ENCODE data around the gene ITGA1.

Gene ITGA1

GRCh38 chr5:52804387-52804791 lies 16.7 kb downstream of the ITGA1 start:
- no peaks in the 10 kb centered on the region for H3K9me3 ChIP-seq (ENCODE audit: insufficient read depth, low read depth, low read length)
- no peak overlapping the region for H3K9ac ChIP-seq (ENCODE audit: low read depth, low read length)
- peaks cover 16% of the 10 kb centered on the region for H3K4me1 ChIP-seq (ENCODE audit: insufficient read depth, low read length)
- H3K27me3 ChIP-seq (ENCODE audit: insufficient read depth, low read length), result no peaks in the 10 kb centered on the region
- H3K36me3 ChIP-seq (ENCODE audit: insufficient read depth, low read depth, low read length), result peaks cover 26% of the 10 kb centered on the region
- no peak overlapping the region for H3K27ac ChIP-seq (ENCODE audit: low read length)
- H3K4me3 ChIP-seq (ENCODE audit: low read length), result no peak overlapping the region

GRCh38 chr5:52804981-52805380 lies 17.3 kb downstream of the ITGA1 start:
- Histone ChIP-seq H3K27me3 (ENCODE audit: insufficient read depth, low read length) (no peaks in the 10 kb centered on the region), H3K4me1 (ENCODE audit: insufficient read depth, low read length) (peaks cover 18% of the 10 kb centered on the region), H3K9ac (ENCODE audit: low read depth, low read length) (no peak overlapping the region), H3K27ac (ENCODE audit: low read length) (no peak overlapping the region), H3K9me3 (ENCODE audit: insufficient read depth, low read depth, low read length) (no peaks in the 10 kb centered on the region), H3K36me3 (ENCODE audit: insufficient read depth, low read depth, low read length) (peaks cover 26% of the 10 kb centered on the region), H3K4me3 (ENCODE audit: low read length) (no peak overlapping the region)

GRCh38 chr5:52805615-52806014 lies 17.9 kb downstream of the ITGA1 start:
- Histone ChIP-seq H3K4me1 (ENCODE audit: insufficient read depth, low read length) (peaks cover 19% of the 10 kb centered on the region), H3K9me3 (ENCODE audit: insufficient read depth, low read depth, low read length) (no peaks in the 10 kb centered on the region), H3K36me3 (ENCODE audit: insufficient read depth, low read depth, low read length) (peaks cover 26% of the 10 kb centered on the region), H3K27me3 (ENCODE audit: insufficient read depth, low read length) (no peaks in the 10 kb centered on the region), H3K9ac (ENCODE audit: low read depth, low read length) (no peak overlapping the region), H3K27ac (ENCODE audit: low read length) (no peak overlapping the region), H3K4me3 (ENCODE audit: low read length) (no peak overlapping the region)

- H3K4me1 ChIP-seq (ENCODE audit: insufficient read depth, low read length), result peaks cover 18% of the 10 kb centered on the region
Measured at GRCh38 chr5:52807037-52807436, 19.3 kb downstream of the ITGA1 start.

GRCh38 chr5:52807723-52808122 lies 20.0 kb downstream of the ITGA1 start:
- Histone ChIP-seq H3K4me3 (ENCODE audit: low read length) (no peak overlapping the region), H3K27ac (ENCODE audit: low read length) (no peak overlapping the region), H3K36me3 (ENCODE audit: insufficient read depth, low read depth, low read length) (peaks cover 12% of the 10 kb centered on the region), H3K9ac (ENCODE audit: low read depth, low read length) (no peak overlapping the region), H3K4me1 (ENCODE audit: insufficient read depth, low read length) (peaks cover 12% of the 10 kb centered on the region; the same call in 1 of the 2 replicates), H3K9me3 (ENCODE audit: insufficient read depth, low read depth, low read length) (no peaks in the 10 kb centered on the region), H3K27me3 (ENCODE audit: insufficient read depth, low read length) (no peaks in the 10 kb centered on the region)

More at GRCh38 chr5:52807037-52807436, 19.3 kb downstream of the ITGA1 start:
- Histone ChIP-seq H3K27ac (ENCODE audit: low read length) (no peak overlapping the region), H3K9me3 (ENCODE audit: insufficient read depth, low read depth, low read length) (no peaks in the 10 kb centered on the region), H3K4me3 (ENCODE audit: low read length) (no peak overlapping the region), H3K9ac (ENCODE audit: low read depth, low read length) (no peak overlapping the region), H3K27me3 (ENCODE audit: insufficient read depth, low read length) (no peaks in the 10 kb centered on the region), H3K36me3 (ENCODE audit: insufficient read depth, low read depth, low read length) (peaks cover 18% of the 10 kb centered on the region)

GRCh38 chr5:52808316-52808901 lies 20.7 kb downstream of the ITGA1 start:
- H3K27me3 ChIP-seq (ENCODE audit: insufficient read depth, low read length), result no peaks in the 10 kb centered on the region
- H3K9me3 ChIP-seq (ENCODE audit: insufficient read depth, low read depth, low read length), result no peaks in the 10 kb centered on the region
- H3K4me3 ChIP-seq (ENCODE audit: low read length), result no peak overlapping the region
- no peak overlapping the region for H3K27ac ChIP-seq (ENCODE audit: low read length)
- H3K9ac ChIP-seq (ENCODE audit: low read depth, low read length), result no peak overlapping the region
- peaks cover 12% of the 10 kb centered on the region; the same call in 1 of the 2 replicates for H3K4me1 ChIP-seq (ENCODE audit: insufficient read depth, low read length)
- peaks cover 6% of the 10 kb centered on the region; the same call in 1 of the 2 replicates for H3K36me3 ChIP-seq (ENCODE audit: insufficient read depth, low read depth, low read length)

- no peaks in the 10 kb centered on the region for H3K9me3 ChIP-seq (ENCODE audit: insufficient read depth, low read depth, low read length)
- H3K36me3 ChIP-seq (ENCODE audit: insufficient read depth, low read depth, low read length), result peaks cover 4% of the 10 kb centered on the region; the same call in 1 of the 2 replicates
- no peak overlapping the region for H3K27ac ChIP-seq (ENCODE audit: low read length)
- H3K9ac ChIP-seq (ENCODE audit: low read depth, low read length), result no peak overlapping the region
- peaks cover 8% of the 10 kb centered on the region; the same call in 1 of the 2 replicates for H3K4me1 ChIP-seq (ENCODE audit: insufficient read depth, low read length)
- no peak overlapping the region for H3K4me3 ChIP-seq (ENCODE audit: low read length)
- H3K27me3 ChIP-seq (ENCODE audit: insufficient read depth, low read length), result no peaks in the 10 kb centered on the region
Measured at GRCh38 chr5:52809884-52810283, 22.2 kb downstream of the ITGA1 start.

GRCh38 chr5:52810426-52810825 lies 22.7 kb downstream of the ITGA1 start:
- Histone ChIP-seq H3K4me3 (ENCODE audit: low read length) (no peak overlapping the region), H3K36me3 (ENCODE audit: insufficient read depth, low read depth, low read length) (no peaks in the 10 kb centered on the region), H3K9ac (ENCODE audit: low read depth, low read length) (no peak overlapping the region), H3K4me1 (ENCODE audit: insufficient read depth, low read length) (peaks cover 7% of the 10 kb centered on the region; the same call in 1 of the 2 replicates), H3K27me3 (ENCODE audit: insufficient read depth, low read length) (no peaks in the 10 kb centered on the region), H3K9me3 (ENCODE audit: insufficient read depth, low read depth, low read length) (no peaks in the 10 kb centered on the region), H3K27ac (ENCODE audit: low read length) (no peak overlapping the region)

- no peaks in the 10 kb centered on the region for H3K27me3 ChIP-seq (ENCODE audit: insufficient read depth, low read length)
- no peaks in the 10 kb centered on the region for H3K9me3 ChIP-seq (ENCODE audit: insufficient read depth, low read depth, low read length)
- no peak overlapping the region for H3K4me3 ChIP-seq (ENCODE audit: low read length)
- H3K36me3 ChIP-seq (ENCODE audit: insufficient read depth, low read depth, low read length), result no peaks in the 10 kb centered on the region
- H3K27ac ChIP-seq (ENCODE audit: low read length), result no peak overlapping the region
- peaks cover 7% of the 10 kb centered on the region; the same call in 1 of the 2 replicates for H3K4me1 ChIP-seq (ENCODE audit: insufficient read depth, low read length)
- H3K9ac ChIP-seq (ENCODE audit: low read depth, low read length), result no peak overlapping the region
Measured at GRCh38 chr5:52811067-52811749, 23.5 kb downstream of the ITGA1 start.

GRCh38 chr5:52814352-52815148 lies 26.8 kb downstream of the ITGA1 start:
- Histone ChIP-seq H3K27me3 (ENCODE audit: insufficient read depth, low read length) (no peaks in the 10 kb centered on the region), H3K4me1 (ENCODE audit: insufficient read depth, low read length) (peaks cover 25% of the 10 kb centered on the region), H3K27ac (ENCODE audit: low read length) (no peak overlapping the region), H3K9me3 (ENCODE audit: insufficient read depth, low read depth, low read length) (no peaks in the 10 kb centered on the region), H3K4me3 (ENCODE audit: low read length) (no peak overlapping the region), H3K36me3 (ENCODE audit: insufficient read depth, low read depth, low read length) (no peaks in the 10 kb centered on the region), H3K9ac (ENCODE audit: low read depth, low read length) (no peak overlapping the region)

- peaks cover 18% of the 10 kb centered on the region for H3K4me1 ChIP-seq (ENCODE audit: insufficient read depth, low read length)
- H3K27me3 ChIP-seq (ENCODE audit: insufficient read depth, low read length), result no peaks in the 10 kb centered on the region
- no peaks in the 10 kb centered on the region for H3K36me3 ChIP-seq (ENCODE audit: insufficient read depth, low read depth, low read length)
- no peaks in the 10 kb centered on the region for H3K9me3 ChIP-seq (ENCODE audit: insufficient read depth, low read depth, low read length)
- no peak overlapping the region for H3K9ac ChIP-seq (ENCODE audit: low read depth, low read length)
- H3K27ac ChIP-seq (ENCODE audit: low read length), result no peak overlapping the region
- H3K4me3 ChIP-seq (ENCODE audit: low read length), result no peak overlapping the region
Measured at GRCh38 chr5:52817818-52818217, 30.1 kb downstream of the ITGA1 start.

All from iPS-20b (cell line).